ENCODE results near the gene DOK4.

DNA sequence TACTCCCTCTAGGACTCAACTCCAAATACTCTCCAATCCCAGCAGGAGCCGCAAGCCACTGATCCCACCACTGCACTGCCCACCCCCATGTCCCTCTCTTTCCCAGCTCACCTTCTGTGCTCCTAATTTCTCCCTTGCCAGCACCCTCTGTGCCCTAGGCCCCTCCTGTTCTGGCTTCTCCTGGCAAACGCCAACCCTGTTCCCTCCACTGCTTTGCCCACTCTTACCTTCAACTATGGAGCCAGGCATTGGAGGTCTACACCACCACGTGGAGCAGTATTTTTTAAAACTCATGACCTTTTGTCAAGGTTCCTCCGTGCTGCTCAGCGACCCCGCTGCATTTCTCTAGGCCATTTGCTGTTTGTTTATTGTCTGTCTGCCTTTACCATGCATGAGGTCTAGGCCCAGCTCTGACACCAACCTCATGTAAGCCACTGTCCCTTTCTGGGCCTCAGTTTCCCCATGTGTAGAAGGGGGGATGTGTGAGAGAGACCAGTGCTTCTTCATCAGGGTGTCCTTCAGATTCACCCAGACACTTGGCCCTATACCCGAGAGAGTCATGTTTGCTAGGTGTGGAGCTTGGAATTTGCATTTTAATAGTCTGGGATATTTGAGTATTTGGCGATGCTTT, 45.5 kb upstream of the DOK4 start:
- TF ChIP-seq POLR2A (IDR thresholded peaks at IDR 0.05), result no peak
- TF ChIP-seq CTCF (IDR thresholded peaks at IDR 0.05), result no peak

All from transverse colon (tissue), 3 donors.